Neural cell (in vitro differentiated cells): ENCODE measurements around the gene POLN. TPM values are rescaled to one million over a fixed set of nuclear protein-coding genes. Genes with fewer than 3 reads are reported as not detected.

Source experiments
- H2AFZ ChIP-seq: fragments of 200-600, 300-800 bp; sonication (generic), shearing (Covaris generic); 2 replicates; pipeline ENCODE4 v1.6.0; 2014; ENCODE audit warnings: low read depth, mild to moderate bottlenecking, antibody characterized with exemption, low read length, moderate library complexity
- H3F3A ChIP-seq: fragments of 200-600 bp; shearing (Covaris generic); 2 replicates; pipeline ENCODE4 v1.6.1; 2016; ENCODE audit warnings: mild to moderate bottlenecking, moderate library complexity, mixed read lengths, antibody characterized with exemption, low read length; ENCODE audit not compliant: insufficient read depth, poor library complexity, severe bottlenecking
- H3K27ac ChIP-seq: fragments of 200-600, 300-800 bp; sonication (generic), shearing (Covaris generic); 2 replicates; pipeline ENCODE4 v1.5.1; 2014; ENCODE audit warnings: mild to moderate bottlenecking, low read length, moderate library complexity
- H3K27me3 ChIP-seq: fragments of 300-800, 200-600 bp; sonication (generic), shearing (Covaris generic); 2 replicates; pipeline ENCODE4 v1.6.0; 2014; ENCODE audit warnings: mild to moderate bottlenecking, low read depth, low read length, moderate library complexity; ENCODE audit not compliant: insufficient read depth
- H3K36me3 ChIP-seq: fragments of 300-800, 200-600 bp; sonication (generic), shearing (Covaris generic); 2 replicates; pipeline ENCODE4 v1.5.1; 2014; ENCODE audit warnings: mild to moderate bottlenecking, antibody characterized with exemption, low read length, moderate library complexity; ENCODE audit not compliant: insufficient read depth
- H3K4me2 ChIP-seq: fragments of 300-800, 200-600 bp; sonication (generic), shearing (Covaris generic); 2 replicates; pipeline ENCODE4 v1.6.0; 2014; ENCODE audit warnings: mild to moderate bottlenecking, low read length
- H3K4me3 ChIP-seq: fragments of 300-800, 200-600 bp; sonication (generic), shearing (Covaris generic); 2 replicates; pipeline ENCODE4 v1.5.1; 2014; ENCODE audit warnings: mild to moderate bottlenecking, low read length, moderate library complexity
- H3K79me2 ChIP-seq: fragments of 200-600 bp; shearing (Covaris generic); replicated peaks from 2 replicates; pipeline ENCODE4 v1.6.0; 2014; ENCODE audit warnings: mild to moderate bottlenecking, low read length, moderate library complexity; ENCODE audit not compliant: insufficient read depth
- H3K9ac ChIP-seq: fragments of 300-800, 200-600 bp; sonication (generic), shearing (Covaris generic); 2 replicates; pipeline ENCODE4 v1.6.1; 2016; ENCODE audit warnings: mild to moderate bottlenecking, low read length, mixed read lengths
- H3K9me2 ChIP-seq: fragments of 200-600 bp; shearing (Covaris generic); 2 replicates; pipeline ENCODE4 v1.6.1; 2016; ENCODE audit warnings: mild to moderate bottlenecking, low read length, mixed read lengths; ENCODE audit not compliant: insufficient read depth
- H3K9me3 ChIP-seq: fragments of 200-600, 300-800 bp; sonication (generic), shearing (Covaris generic); 2 replicates; pipeline ENCODE4 v1.6.1; 2016; ENCODE audit warnings: mild to moderate bottlenecking, mixed run types, low read length, moderate library complexity, mixed read lengths
- H4K20me1 ChIP-seq: fragments of 200-600 bp; shearing (Covaris generic); 2 replicates; pipeline ENCODE4 v1.6.1; 2016; ENCODE audit warnings: mild to moderate bottlenecking, mixed run types; ENCODE audit not compliant: insufficient read depth
- EP300 ChIP-seq: fragments of 450-650 bp; conservative IDR thresholded peaks from 2 replicates; pipeline ENCODE4 v1.6.1; 2014; ENCODE audit warnings: antibody characterized with exemption, mild to moderate bottlenecking, moderate library complexity; ENCODE audit not compliant: poor library complexity, severe bottlenecking
- EZH2 ChIP-seq: fragments of 200-600, 300-800 bp; shearing (Covaris generic), sonication (generic); IDR thresholded peaks from 2 replicates; pipeline ENCODE4 v1.6.1; 2014; ENCODE audit warnings: antibody characterized with exemption, low read length, borderline replicate concordance, mild to moderate bottlenecking; ENCODE audit not compliant: insufficient read depth, poor library complexity, severe bottlenecking
- MXI1 ChIP-seq: fragments of 450-650 bp; conservative IDR thresholded peaks from 2 replicates; pipeline ENCODE4 v1.6.1; 2014; ENCODE audit warnings: antibody characterized with exemption, mild to moderate bottlenecking; ENCODE audit not compliant: poor library complexity, severe bottlenecking
- POLR2AphosphoS5 ChIP-seq: IDR thresholded peaks from 2 replicates; pipeline ENCODE4 v1.6.1; 2012
- RAD21 ChIP-seq: fragments of 450-650 bp; conservative IDR thresholded peaks from 2 replicates; pipeline ENCODE4 v1.6.1; 2014; ENCODE audit warnings: antibody characterized with exemption, mild to moderate bottlenecking, moderate library complexity
- SMC3 ChIP-seq: fragments of 450-650 bp; conservative IDR thresholded peaks from 2 replicates; pipeline ENCODE4 v1.6.1; 2014; ENCODE audit warnings: antibody characterized with exemption, mild to moderate bottlenecking, moderate library complexity; ENCODE audit not compliant: poor library complexity
- TAF1 ChIP-seq: IDR thresholded peaks from 2 replicates; pipeline ENCODE4 v1.6.1; 2012; ENCODE audit warnings: low read depth
- polyA plus RNA-seq: library from polyadenylated mRNA; depleted of rRNA; stranded (reverse); fragments of >200 nt; gene quantifications from 2 replicates; pipeline ENCODE4 v1.2.3, GENCODE V29; 2014
- TF ChIP-seq, protein P1 (sequence below): IDR thresholded peaks from 2 replicates; pipeline ENCODE4 v1.6.1; 2012; ENCODE audit warnings: borderline replicate concordance
- TF ChIP-seq, protein P2 (sequence below): fragments of 450-650 bp; IDR thresholded peaks from 2 replicates; pipeline ENCODE4 v1.5.1; 2014; ENCODE audit warnings: antibody characterized with exemption, mild to moderate bottlenecking, moderate library complexity; ENCODE audit not compliant: poor library complexity, severe bottlenecking

POLN gene
- polyA plus RNA-seq, 1 donor from 2014 or later = 1.1 TPM

DNA sequence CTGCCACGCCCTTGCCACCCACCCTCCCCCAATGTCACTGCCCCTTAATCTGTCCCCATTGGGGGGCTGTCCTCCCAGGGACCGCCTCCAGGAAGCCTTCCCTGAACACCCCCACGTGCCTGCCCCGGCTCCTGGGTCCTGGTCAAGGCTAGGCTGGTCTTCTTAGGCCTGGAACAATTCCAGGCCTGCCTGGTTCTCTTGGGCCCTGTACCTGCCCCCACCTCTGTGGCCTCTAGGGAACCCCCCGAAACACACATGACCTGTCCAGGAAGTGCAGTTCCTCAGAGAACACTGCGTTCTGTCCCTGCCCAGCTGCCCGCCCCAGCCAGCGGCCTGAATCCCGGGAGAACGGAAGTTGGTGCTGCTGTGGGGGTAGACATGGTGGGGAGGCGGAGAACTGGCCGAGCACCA is 14.9 kb upstream of the POLN start:
- no peak for TF ChIP-seq POLR2AphosphoS5
- Histone ChIP-seq H3K4me2 (no peak overlapping the region), H3K9me3 (no peaks in the 10 kb centered on the region), H3K9ac (no peak overlapping the region), H3K36me3 (no peaks in the 10 kb centered on the region), H3K27me3 (no peaks in the 10 kb centered on the region), H3F3A (no peaks in the 10 kb centered on the region), H3K79me2 (peaks cover 38% of the 10 kb centered on the region), H4K20me1 (peaks cover 38% of the 10 kb centered on the region), H2AFZ (no peak overlapping the region), H3K4me3 (no peak overlapping the region), H3K27ac (no peak overlapping the region), H3K9me2 (no peaks in the 10 kb centered on the region)

GRCh38 chr4:2256156-2256731 is 14.3 kb upstream of the POLN start:
- Histone ChIP-seq H3K4me3 (no peak overlapping the region), H4K20me1 (peaks cover 38% of the 10 kb centered on the region), H3K9me2 (no peaks in the 10 kb centered on the region), H3K27ac (no peak overlapping the region), H2AFZ (no peak overlapping the region), H3K9me3 (no peaks in the 10 kb centered on the region), H3K9ac (no peak overlapping the region), H3K79me2 (peaks cover 34% of the 10 kb centered on the region), H3K36me3 (no peaks in the 10 kb centered on the region), H3K4me2 (no peak overlapping the region), H3K27me3 (no peaks in the 10 kb centered on the region), H3F3A (no peaks in the 10 kb centered on the region)
- no peak for TF ChIP-seq SMC3
- TF ChIP-seq EP300 = no peak
- TF ChIP-seq MXI1 = no peak
- TF ChIP-seq, protein P1, sequence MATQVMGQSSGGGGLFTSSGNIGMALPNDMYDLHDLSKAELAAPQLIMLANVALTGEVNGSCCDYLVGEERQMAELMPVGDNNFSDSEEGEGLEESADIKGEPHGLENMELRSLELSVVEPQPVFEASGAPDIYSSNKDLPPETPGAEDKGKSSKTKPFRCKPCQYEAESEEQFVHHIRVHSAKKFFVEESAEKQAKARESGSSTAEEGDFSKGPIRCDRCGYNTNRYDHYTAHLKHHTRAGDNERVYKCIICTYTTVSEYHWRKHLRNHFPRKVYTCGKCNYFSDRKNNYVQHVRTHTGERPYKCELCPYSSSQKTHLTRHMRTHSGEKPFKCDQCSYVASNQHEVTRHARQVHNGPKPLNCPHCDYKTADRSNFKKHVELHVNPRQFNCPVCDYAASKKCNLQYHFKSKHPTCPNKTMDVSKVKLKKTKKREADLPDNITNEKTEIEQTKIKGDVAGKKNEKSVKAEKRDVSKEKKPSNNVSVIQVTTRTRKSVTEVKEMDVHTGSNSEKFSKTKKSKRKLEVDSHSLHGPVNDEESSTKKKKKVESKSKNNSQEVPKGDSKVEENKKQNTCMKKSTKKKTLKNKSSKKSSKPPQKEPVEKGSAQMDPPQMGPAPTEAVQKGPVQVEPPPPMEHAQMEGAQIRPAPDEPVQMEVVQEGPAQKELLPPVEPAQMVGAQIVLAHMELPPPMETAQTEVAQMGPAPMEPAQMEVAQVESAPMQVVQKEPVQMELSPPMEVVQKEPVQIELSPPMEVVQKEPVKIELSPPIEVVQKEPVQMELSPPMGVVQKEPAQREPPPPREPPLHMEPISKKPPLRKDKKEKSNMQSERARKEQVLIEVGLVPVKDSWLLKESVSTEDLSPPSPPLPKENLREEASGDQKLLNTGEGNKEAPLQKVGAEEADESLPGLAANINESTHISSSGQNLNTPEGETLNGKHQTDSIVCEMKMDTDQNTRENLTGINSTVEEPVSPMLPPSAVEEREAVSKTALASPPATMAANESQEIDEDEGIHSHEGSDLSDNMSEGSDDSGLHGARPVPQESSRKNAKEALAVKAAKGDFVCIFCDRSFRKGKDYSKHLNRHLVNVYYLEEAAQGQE = no peak
- no peak for TF ChIP-seq EZH2

DNA sequence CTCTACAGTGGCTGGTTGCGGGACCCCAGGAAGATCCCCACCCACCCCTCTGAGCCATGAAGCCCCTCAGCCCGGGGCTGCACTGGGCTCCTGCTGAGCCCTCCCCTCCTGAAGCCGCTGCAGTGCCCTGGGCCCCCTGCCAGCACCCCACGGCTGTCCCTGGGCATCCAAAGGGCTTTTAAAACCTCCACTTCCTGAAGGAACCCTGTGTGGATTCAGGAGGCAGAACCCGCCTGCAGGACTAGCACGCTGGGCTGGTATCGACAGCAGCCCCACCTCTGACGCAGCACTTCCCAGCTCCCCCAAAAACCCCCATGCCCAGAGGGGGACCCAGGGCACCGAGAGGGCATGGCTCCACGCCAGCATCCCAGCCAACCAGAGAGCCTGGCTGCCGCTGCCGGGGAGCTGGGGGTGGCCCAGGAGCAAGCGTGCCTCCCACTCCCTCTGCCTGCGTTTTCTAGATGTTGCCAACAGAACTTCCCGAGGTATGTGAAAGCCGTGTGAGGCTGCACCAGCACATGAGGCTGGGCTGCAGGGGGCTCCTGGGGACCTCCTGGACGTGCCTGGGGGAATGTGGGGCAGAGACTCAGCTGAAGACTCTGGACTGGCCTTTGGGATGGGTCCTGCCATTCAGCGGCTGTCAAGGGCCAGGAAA is 13.7 kb upstream of the POLN start:
- Histone ChIP-seq H3K79me2 (peaks cover 28% of the 10 kb centered on the region), H3K36me3 (no peaks in the 10 kb centered on the region), H2AFZ (no peak overlapping the region), H3K9me2 (no peaks in the 10 kb centered on the region), H4K20me1 (peaks cover 35% of the 10 kb centered on the region), H3K4me2 (no peak overlapping the region), H3F3A (no peaks in the 10 kb centered on the region), H3K4me3 (no peak overlapping the region), H3K27me3 (no peaks in the 10 kb centered on the region), H3K27ac (no peak overlapping the region), H3K9ac (no peak overlapping the region), H3K9me3 (no peaks in the 10 kb centered on the region)
- TF ChIP-seq EP300 (no peak), EZH2 (no peak), RAD21 (no peak), MXI1 (no peak), POLR2AphosphoS5 (no peak), SMC3 (no peak), TAF1 (no peak)
- TF ChIP-seq, protein P2, sequence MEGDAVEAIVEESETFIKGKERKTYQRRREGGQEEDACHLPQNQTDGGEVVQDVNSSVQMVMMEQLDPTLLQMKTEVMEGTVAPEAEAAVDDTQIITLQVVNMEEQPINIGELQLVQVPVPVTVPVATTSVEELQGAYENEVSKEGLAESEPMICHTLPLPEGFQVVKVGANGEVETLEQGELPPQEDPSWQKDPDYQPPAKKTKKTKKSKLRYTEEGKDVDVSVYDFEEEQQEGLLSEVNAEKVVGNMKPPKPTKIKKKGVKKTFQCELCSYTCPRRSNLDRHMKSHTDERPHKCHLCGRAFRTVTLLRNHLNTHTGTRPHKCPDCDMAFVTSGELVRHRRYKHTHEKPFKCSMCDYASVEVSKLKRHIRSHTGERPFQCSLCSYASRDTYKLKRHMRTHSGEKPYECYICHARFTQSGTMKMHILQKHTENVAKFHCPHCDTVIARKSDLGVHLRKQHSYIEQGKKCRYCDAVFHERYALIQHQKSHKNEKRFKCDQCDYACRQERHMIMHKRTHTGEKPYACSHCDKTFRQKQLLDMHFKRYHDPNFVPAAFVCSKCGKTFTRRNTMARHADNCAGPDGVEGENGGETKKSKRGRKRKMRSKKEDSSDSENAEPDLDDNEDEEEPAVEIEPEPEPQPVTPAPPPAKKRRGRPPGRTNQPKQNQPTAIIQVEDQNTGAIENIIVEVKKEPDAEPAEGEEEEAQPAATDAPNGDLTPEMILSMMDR = no peak
- TF ChIP-seq, protein P1 = no peak
